Pancreas (tissue), 10 donors: ENCODE data around the gene PRDM16. TPM values are rescaled to one million over a fixed set of nuclear protein-coding genes. Genes with fewer than 3 reads are reported as not detected.

Source experiments
- ATAC-seq, 4 donors: fragments of 200-7000 bp; cut with Tn5 transposase; one replicate each; pipeline versions ENCODE4 v1.8.0 to v1.9.1; 2020; ENCODE audit warnings: mild to moderate bottlenecking in 4 of 4, moderate library complexity in 4 of 4
- DNase-seq, 6 donors: peaks; one replicate each; pipeline ENCODE4 v3.0.0-alpha.2; 2020
- FAIRE-seq: peaks from 2 replicates; lab custom pipeline; 2012; peaks lifted over from hg19 to GRCh38; lab: Jason Lieb, UNC
- H3K27ac ChIP-seq, 4 donors: fragments of 200-600 bp; sonication (generic); 1 replicate in 3 of 4; 2 replicates in 1 of 4; pipeline versions ENCODE4 v1.5.0 to v1.8.0; 2020
- H3K27me3 ChIP-seq, 4 donors: fragments of 200-600 bp; one replicate each; pipeline ENCODE4 v1.8.0; 2021
- H3K36me3 ChIP-seq, 3 donors: fragments of 200-600 bp; sonication (generic) in 1 of 3; one replicate each; pipeline versions ENCODE4 v1.5.0 to v1.8.0; 2020 to 2021
- H3K4me1 ChIP-seq, 3 donors: fragments of 200-600 bp; one replicate each; pipeline ENCODE4 v1.8.0; 2021
- H3K4me3 ChIP-seq, 4 donors: fragments of 200-600 bp; sonication (generic) in 2 of 4; one replicate each; pipeline versions ENCODE4 v1.5.0 to v1.8.0; 2020 to 2021
- H3K9me3 ChIP-seq, 4 donors: fragments of 200-600 bp; one replicate each; pipeline ENCODE4 v1.8.0; 2021
- CTCF ChIP-seq, 4 donors: fragments of 200-600 bp; sonication (generic) in 3 of 4; IDR thresholded peaks; one replicate each; pipeline versions ENCODE4 v1.5.0 to v1.8.0; 2021; ENCODE audit warnings: antibody characterized with exemption in 4 of 4
- WGBS, 2 donors: extraction: QIAGEN DNeasy Blood & Tissue Kit; methylation state at CpG; one replicate each; pipeline ENCODE4 v1.1.7; 2013; 5-methylcytosine and 5-hydroxymethylcytosine counted together
- intact Hi-C, 3 donors: fragments of 100-400 bp; cut with DNase I; formaldehyde crosslinking; loops; one replicate each; pipeline versions ENCODE4 v1.11.1 to v1.14.2; 2022
- polyA plus RNA-seq, 2 donors: library from polyadenylated mRNA; stranded (reverse); fragments of 200-250 nt; gene quantifications; one replicate each; pipeline ENCODE4 v1.2.3, GENCODE V29; 2013
- total RNA-seq, 6 donors: library from RNA; stranded (reverse); fragmentation: NEBNext Ultra II Directional in 4 of 6; extraction: Animal tissue kit (Norgen Biotek cat#: 25700) in 4 of 6; gene quantifications; one replicate each; pipeline versions ENCODE4 v1.2.1 to v1.2.4, GENCODE V29; 2021 to 2023
- donor health status: healthy with polysubstance abuse.
- donor health status: DM: no; HTN: no; CAD: no; lungs with moderate emphysema.
- donor health status: DM: no; HTN: no; CAD: no.
- donor health status: control.
- donor health status: control.
- donor health status: Bipolar disorder and iron deficiency.
- donor health status: DM: yes; HTN: yes; CAD: no.
- donor health status: DM: no; HTN: no; CAD: no.
- donor health status: DM: no; HTN: no; CAD: no.
- donor health status: DM: yes; HTN: yes; CAD: no.

The PRDM16 gene
- total and polyA plus RNA-seq, 8 donors, result 6.6 to 19.2 (median 14.9) TPM

DNA sequence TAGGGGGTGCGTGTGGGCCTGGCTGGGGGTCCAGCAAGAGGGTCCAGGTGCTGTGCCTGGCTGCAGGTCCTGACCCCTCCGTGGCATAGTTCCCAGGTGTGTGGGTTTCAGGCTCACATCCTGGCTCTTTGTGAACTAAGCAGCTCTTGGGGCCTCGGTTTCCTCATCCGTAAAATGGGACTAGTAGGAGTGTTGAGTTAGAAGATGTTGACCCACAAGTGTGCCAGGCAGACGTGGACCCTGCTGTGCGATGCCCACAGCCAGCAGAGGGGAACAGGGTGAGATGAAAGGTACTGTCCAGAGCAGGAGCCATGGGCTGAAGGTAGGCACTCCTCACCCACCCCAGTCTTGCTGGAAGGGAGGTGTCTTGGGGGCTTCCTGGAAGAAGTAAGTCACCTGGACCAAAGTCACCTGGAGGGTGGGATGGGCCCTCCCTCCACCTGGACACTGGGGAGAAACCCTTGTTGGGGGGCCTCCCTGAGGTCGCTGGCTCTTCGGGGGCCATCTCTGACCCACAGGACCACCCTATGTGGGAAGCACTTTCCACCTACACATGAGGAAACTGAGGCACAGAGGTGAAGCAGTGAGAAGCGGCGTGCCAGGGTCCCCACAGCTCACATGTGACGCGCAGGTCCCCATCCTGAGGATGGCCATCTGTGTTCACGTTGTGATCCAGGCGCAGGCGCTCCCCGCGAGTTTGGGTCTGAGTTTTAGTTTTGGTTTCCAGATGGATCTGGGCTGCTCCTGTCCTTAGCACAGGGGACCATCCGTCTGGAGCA, 386.9 kb downstream of the PRDM16 start:
- 90 to 95% methylated on average over 18 of the region's 18 CpGs for WGBS, 2 donors
- no peaks in the 10 kb centered on the region for H3K36me3 ChIP-seq
- intact Hi-C loops, result loop anchor here in 1 of 3 donors (10.0 kb wide), 1 partner anchor 169 kb away; the partner anchor contains the start of gene TPRG1L
- TF ChIP-seq CTCF (IDR thresholded peaks at IDR 0.05), result no peak
- no peaks in the 10 kb centered on the region for H3K27me3 ChIP-seq
- H3K27ac ChIP-seq, result peak overlapping the region in 1 of 4 donors; percentile 68
- FAIRE-seq (no peak), ATAC-seq (no peak), DNase-seq (peak in 2 of 6 donors; percentile 37 to 57)
- H3K4me1 ChIP-seq, result peaks cover 13 to 27% (median 25%) of the 10 kb centered on the region in 3 donors
- H3K4me3 ChIP-seq, result no peak overlapping the region
- H3K9me3 ChIP-seq, result no peaks in the 10 kb centered on the region

GRCh38 chr1:3456449-3456963, 387.5 kb downstream of the PRDM16 start:
- no peak overlapping the region for H3K27ac ChIP-seq
- H3K4me1 ChIP-seq, result peaks cover 13 to 30% (median 25%) of the 10 kb centered on the region in 3 donors
- intact Hi-C loops, result loop anchor here in 1 of 3 donors (10.0 kb wide), 1 partner anchor 168 kb away; the partner anchor contains the start of gene TPRG1L
- H3K4me3 ChIP-seq, result no peak overlapping the region
- no peak for TF ChIP-seq CTCF (IDR thresholded peaks at IDR 0.05)
- whole genome bisulfite sequencing, 2 donors, result 63% methylated on average over 11 to 12 of the region's 12 CpGs
- no peaks in the 10 kb centered on the region for H3K36me3 ChIP-seq
- H3K9me3 ChIP-seq, result no peaks in the 10 kb centered on the region
- H3K27me3 ChIP-seq, result no peaks in the 10 kb centered on the region
- FAIRE-seq (no peak), ATAC-seq (no peak), DNase-seq (peak in 2 of 6 donors; percentile 23 to 47)

DNA sequence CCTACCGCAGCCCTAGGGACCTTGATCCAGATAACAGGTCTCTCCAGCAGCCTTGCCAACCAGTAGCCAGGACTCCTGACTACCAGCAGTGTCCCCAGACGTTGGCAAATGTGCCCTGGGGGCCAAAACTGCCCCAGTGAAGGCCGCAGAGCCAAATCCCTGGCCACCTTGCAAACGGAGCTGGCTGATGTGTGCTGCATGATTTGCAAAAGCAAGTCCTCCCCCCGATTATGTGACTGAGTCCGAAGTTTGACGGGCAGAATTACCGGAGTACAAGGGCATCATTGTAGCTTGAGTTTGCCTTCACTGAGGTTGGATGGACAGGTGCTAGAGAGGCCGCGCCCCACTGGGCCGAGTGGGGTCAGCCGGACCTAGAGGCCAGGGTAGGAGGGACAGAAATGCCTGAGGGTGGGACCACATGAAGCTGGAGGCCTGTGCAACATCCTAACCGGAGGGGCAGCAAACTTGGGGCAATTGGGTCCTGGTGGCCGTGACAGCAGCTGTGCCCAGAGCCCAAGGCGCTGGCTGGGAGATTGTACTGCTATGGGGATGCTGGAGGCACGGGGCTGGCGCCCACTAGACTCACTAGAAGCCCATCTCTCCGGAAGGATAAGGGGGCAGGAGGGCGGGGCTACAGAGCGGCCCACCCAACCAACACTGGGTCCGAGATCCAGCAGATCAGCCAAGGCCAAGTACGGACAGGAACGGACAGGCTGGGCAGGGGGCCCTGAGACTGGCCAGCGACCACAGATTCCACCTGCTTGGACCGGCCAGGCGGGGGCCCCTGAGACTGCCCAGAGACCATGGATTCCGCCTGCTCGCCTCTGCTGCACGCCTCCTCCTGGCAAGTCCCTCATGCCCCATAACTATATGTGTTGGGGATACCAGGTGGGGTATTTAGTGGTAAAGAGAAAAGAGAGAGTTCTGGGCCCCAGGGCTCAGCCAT, 388.2 kb downstream of the PRDM16 start:
- Histone ChIP-seq H3K27ac (no peak overlapping the region), H3K36me3 (no peaks in the 10 kb centered on the region), H3K4me3 (no peak overlapping the region), H3K27me3 (no peaks in the 10 kb centered on the region), H3K4me1 (peaks cover 13 to 30% (median 25%) of the 10 kb centered on the region in 3 donors), H3K9me3 (no peaks in the 10 kb centered on the region)
- ATAC-seq (no peak), FAIRE-seq (no peak), DNase-seq (peak in 2 of 6 donors; percentile 29 to 58)
- intact Hi-C loops, result loop anchor here in 1 of 3 donors (10.0 kb wide), 1 partner anchor 168 kb away; the partner anchor contains the start of gene TPRG1L
- TF ChIP-seq CTCF (IDR thresholded peaks at IDR 0.05), result no peak
- 80 to 86% methylated on average over 26 to 29 of the region's 29 CpGs for WGBS, 2 donors

DNA sequence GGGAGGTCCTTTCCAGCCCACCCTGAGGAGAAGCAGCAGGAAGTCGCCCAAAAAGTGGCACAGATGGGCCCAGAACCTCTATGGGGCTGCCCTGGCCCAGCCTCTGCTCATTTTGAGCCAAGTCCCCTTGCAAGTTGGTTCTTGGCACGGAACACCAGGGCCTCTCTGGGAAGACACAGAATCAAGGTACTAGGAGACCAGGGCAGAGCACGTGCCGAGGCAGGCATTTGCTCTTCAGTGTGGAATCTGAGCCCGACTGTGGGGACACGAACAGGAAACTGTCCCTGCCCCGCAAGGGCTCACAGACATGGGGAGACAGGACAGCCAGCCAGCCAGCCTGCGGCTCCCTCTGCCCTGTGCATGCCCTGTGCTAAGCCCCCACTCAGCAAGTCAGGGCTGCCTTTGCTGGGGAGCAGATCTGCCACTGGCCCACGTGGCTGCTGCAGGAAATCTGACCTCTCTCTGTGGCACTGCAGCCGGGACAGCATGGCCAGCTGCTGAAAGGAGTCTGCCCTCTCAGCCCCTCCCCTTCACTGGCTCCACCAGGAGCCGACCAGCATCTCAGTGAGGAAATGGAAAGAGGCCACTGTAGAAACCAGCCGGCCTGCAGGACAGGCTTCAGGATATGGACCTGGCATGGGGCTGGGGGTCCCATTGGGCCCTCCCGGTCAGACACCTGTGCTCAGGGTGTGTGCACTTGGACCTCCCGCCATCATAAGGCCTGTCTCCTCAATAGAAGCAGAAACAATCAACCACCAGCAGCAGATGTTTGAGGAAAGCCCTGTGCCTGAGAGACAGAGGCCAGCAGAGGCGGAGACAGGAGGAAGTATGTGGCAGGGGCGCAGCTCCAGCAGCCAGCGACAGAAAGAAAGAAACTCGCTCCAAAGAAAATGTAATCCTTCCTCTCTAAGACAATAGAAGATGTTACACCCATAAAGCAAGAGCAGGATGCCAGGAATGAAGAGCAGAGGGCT, 389.2 kb downstream of the PRDM16 start:
- Histone ChIP-seq H3K4me3 (no peak overlapping the region), H3K9me3 (no peaks in the 10 kb centered on the region), H3K4me1 (peaks cover 13 to 30% (median 25%) of the 10 kb centered on the region in 3 donors), H3K27ac (no peak overlapping the region), H3K27me3 (no peaks in the 10 kb centered on the region), H3K36me3 (no peaks in the 10 kb centered on the region)
- 82 to 87% methylated on average over 18 of the region's 18 CpGs for WGBS, 2 donors
- no peak for TF ChIP-seq CTCF (IDR thresholded peaks at IDR 0.05)
- intact Hi-C loops, result loop anchor here in 1 of 3 donors (10.0 kb wide), 1 partner anchor 167 kb away; the partner anchor contains the start of gene TPRG1L
- no peak for ATAC-seq
- DNase-seq, result peak in 2 of 6 donors; percentile 30 to 66
- FAIRE-seq, result no peak
